BJ (cell line): ENCODE results near the gene TSR3. TPM values are rescaled to one million over a fixed set of nuclear protein-coding genes. Genes with fewer than 3 reads are reported as not detected.

Experiments used
- CTCF ChIA-PET: fragments of 350-600 bp; formaldehyde crosslinking; extraction: SDS; loops from one replicate; lab custom pipeline; 2021; ENCODE audit warnings: antibody characterized with exemption, inconsistent platforms; lab: Yijun Ruan, JAX
- POLR2A ChIA-PET: fragments of 300-600 bp; sonication (Branson Sonifier 250); formaldehyde crosslinking; extraction: SDS; loops from one replicate; lab custom pipeline; 2021; ENCODE audit warnings: antibody characterized with exemption; lab: Charles Lee
- DNase-seq: peaks from one replicate; pipeline ENCODE4 v3.0.0-alpha.2; 2011; ENCODE audit warnings: low read depth
- H3K27me3 ChIP-seq: 2 replicates; pipeline ENCODE4 v1.6.0; 2011; ENCODE audit warnings: low read length; ENCODE audit not compliant: control insufficient read depth, insufficient read depth
- H3K36me3 ChIP-seq: 2 replicates; pipeline ENCODE4 v1.5.1; 2011; ENCODE audit warnings: low read length; ENCODE audit not compliant: control insufficient read depth, insufficient read depth
- H3K4me3 ChIP-seq: 2 replicates; pipeline ENCODE4 v1.5.1; 2011; ENCODE audit warnings: low read depth, mild to moderate bottlenecking, control low read depth, low read length
- CTCF ChIP-seq: IDR thresholded peaks from 2 replicates; pipeline ENCODE4 v1.5.1; 2011; ENCODE audit warnings: low read depth, mild to moderate bottlenecking, control low read depth, inconsistent platforms, low read length, moderate library complexity; ENCODE audit not compliant: insufficient read depth
- polyA plus RNA-seq: library from polyadenylated mRNA; depleted of rRNA; stranded (reverse); fragments of >200 nt; gene quantifications from 2 replicates; pipeline ENCODE4 v1.2.3, GENCODE V29; 2011

TSR3 gene
- polyA plus RNA-seq, 1 experiment, result 52.3 TPM

- TF ChIP-seq CTCF, result no peak
- POLR2A ChIA-PET, result no interaction called here
- no peak for DNase-seq
- Histone ChIP-seq H3K4me3 (no peak overlapping the region), H3K27me3 (no peaks in the 10 kb centered on the region), H3K36me3 (peaks cover 14% of the 10 kb centered on the region)
- CTCF ChIA-PET, result no interaction called here
These were observed 30.1 kb upstream of the TSR3 start for GRCh38 chr16:1381612-1382406.

- Histone ChIP-seq H3K36me3 (peaks cover 17% of the 10 kb centered on the region), H3K27me3 (no peaks in the 10 kb centered on the region), H3K4me3 (no peak overlapping the region)
- POLR2A ChIA-PET, result no interaction called here
- no peak for DNase-seq
- CTCF ChIA-PET, result interaction anchor here (0.6 to 4.3 kb wide), 3 partner anchors 12 to 634 kb away, joined by 3 to 20 read pairs (median 18); no protein-coding TSS in a partner anchor
- no peak for TF ChIP-seq CTCF
These were observed 28.5 kb upstream of the TSR3 start for GRCh38 chr16:1380195-1380594.

- CTCF ChIA-PET, result interaction anchor here (0.7 to 4.3 kb wide), 3 partner anchors 11 to 42 kb away, joined by 3 to 20 read pairs (median 18); no protein-coding TSS in a partner anchor
These were observed 27.8 kb upstream of the TSR3 start for GRCh38 chr16:1379304-1380076.

GRCh38 chr16:1378804-1379303, 27.2 kb upstream of the TSR3 start:
- CTCF ChIA-PET, result interaction anchor here (0.7 to 4.3 kb wide), 3 partner anchors 10 to 41 kb away, joined by 3 to 20 read pairs (median 18); no protein-coding TSS in a partner anchor
- no peak for TF ChIP-seq CTCF
- Histone ChIP-seq H3K4me3 (peak overlapping the region; percentile 49), H3K36me3 (peaks cover 16% of the 10 kb centered on the region), H3K27me3 (no peaks in the 10 kb centered on the region)
- DNase-seq, result peak; percentile 31
- POLR2A ChIA-PET, result no interaction called here

More at GRCh38 chr16:1379304-1380076, 27.8 kb upstream of the TSR3 start:
- Histone ChIP-seq H3K4me3 (peak overlapping the region; percentile 49), H3K36me3 (peaks cover 17% of the 10 kb centered on the region), H3K27me3 (no peaks in the 10 kb centered on the region)
- TF ChIP-seq CTCF, result no peak
- DNase-seq, result no peak
- POLR2A ChIA-PET, result no interaction called here
